GM10266 (cell line): ENCODE results near the gene GADD45A.

Source experiments
- DNase-seq: peaks from one replicate; pipeline ENCODE4 v3.0.0; 2012; ENCODE audit errors: extremely low spot score
- CTCF ChIP-seq: IDR thresholded peaks from 2 replicates; pipeline ENCODE4 v1.5.1; 2012; ENCODE audit warnings: mild to moderate bottlenecking, low read depth; ENCODE audit not compliant: control insufficient read depth, insufficient read depth; ENCODE audit errors: missing control alignments

The GADD45A gene

DNA sequence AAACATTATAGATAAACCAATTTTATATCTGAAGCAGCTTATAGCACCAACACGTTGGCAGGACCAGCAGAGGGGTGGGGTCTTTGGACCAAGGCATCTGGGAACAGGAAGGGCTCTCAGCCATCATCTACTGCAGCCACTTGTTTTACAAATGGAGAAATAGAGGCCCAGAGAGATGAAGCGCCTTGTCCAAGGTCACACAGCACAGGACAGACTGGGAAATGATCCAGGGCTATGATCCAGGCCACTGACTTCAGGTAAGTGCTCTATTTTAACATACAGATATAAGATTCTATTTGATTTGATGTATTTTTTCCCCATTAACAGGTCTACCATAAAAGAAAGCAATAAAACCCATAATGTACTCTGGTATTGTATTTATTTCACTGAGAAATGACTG, 16.9 kb downstream of the GADD45A start:
- no peak for TF ChIP-seq CTCF
- DNase-seq, result no peak

DNA sequence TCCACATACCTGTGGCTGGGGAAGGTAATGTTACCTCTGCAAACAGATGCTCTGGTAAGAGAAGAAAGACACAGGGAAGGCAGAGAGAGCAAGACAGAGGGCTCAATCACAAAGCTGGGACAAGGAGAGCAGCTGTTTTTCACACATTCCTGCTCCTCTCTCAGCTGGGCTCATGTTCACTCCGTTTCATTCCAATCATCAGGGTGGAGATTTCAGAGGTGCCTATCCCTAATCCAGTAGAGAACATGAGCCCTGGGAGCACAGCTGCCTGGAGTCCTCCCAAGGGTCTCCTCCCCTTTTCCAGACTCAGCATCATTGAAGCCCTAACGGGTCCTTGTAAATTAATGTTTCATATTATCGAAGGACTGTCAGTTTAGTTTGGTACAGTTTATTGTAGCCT, 19.4 kb downstream of the GADD45A start:
- no peak for DNase-seq
- TF ChIP-seq CTCF, result no peak

GRCh38 chr1:67705735-67706453, 20.9 kb downstream of the GADD45A start:
- no peak for DNase-seq
- TF ChIP-seq CTCF, result no peak

DNA sequence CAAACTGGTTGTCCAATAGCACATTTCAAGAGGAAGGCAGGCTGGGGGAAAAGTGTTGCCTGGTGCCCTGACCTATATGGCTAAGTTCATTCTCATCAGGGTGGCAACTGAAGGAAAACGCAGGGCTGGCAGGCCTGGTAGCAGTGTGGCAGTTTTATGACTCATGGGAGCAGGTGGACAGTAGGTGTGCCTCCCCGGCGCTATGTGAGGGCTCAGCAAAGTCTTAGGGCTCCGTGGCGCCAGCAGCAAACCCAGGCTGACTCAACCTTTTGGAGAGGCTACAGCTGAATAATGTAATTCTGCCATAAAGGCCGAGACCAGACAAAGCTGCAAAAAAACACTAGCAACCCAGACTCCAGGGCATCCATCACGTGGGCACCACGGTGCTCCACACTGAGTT, 23.6 kb downstream of the GADD45A start:
- DNase-seq, result no peak
- no peak for TF ChIP-seq CTCF

GRCh38 chr1:67710417-67710816, 25.4 kb downstream of the GADD45A start:
- DNase-seq, result no peak
- TF ChIP-seq CTCF, result no peak

DNA sequence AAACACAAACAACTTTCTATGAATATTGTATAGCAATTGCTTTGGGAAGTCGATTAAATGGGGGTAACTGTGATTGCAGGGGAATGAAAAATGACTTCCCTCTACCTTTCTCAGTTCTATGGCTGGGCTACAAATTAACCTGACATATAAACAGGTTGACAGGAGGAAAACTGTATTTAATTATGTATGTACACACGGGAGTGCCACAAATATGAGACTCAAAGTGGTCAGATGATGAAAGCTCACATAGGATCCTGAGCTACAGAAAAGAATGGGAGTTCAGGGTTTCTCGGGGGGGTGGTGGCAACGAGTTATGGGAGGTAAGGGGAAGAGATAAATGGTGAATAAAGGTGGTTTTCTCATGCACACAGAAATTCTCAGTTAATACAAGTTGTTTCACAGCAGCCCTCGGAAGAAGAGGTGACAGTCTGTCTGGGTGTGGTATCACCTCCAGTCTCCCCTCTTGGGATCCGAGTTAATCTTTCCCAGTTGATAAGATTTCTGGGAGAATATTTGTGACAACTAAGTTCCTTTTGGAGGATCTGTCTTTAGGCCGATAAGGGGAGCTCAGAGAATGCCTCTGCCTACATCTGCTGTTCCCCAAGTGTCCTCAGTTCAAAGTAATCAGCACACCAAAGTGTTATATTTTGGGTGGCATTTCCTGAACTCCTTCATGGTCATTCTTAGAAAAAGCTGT, 26.3 kb downstream of the GADD45A start:
- TF ChIP-seq CTCF, result no peak
- no peak for DNase-seq

DNA sequence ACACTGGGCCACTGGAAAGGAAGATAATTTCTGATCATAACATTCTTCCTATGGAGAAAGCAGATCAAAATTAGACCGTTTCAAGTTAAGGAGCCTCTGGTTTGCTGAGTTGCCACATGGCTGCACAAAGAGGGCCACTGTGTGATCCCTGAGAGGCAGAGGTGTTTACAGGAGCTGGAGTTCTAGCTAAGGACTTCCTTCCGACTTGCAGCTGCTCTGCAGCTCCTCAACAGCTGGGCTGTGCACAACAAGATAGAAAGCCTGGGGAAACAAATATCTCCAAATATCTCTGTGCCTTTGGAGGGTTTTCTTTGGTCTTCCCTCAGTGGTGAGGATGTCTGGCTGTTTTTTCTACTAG, 26.8 kb downstream of the GADD45A start:
- no peak for TF ChIP-seq CTCF
- DNase-seq, result no peak
